Activated CD4-positive, alpha-beta T cell treated with anti-CD3 and anti-CD28 coated beads, Interleukin-10, Interleukin-2, amounts not matched to agents 100 ng/mL and 50 ng/mL, durations not matched to agents 16 hours and 8 hours (primary cell): ENCODE data around the gene SH2B3.
A peak's percentile ranks its signal among the peaks of the same experiment; 100 is the strongest.
"Not testable (repeated sequence)": the region's sequence is repeated elsewhere in the genome, so short reads cannot be mapped to it uniquely, and the experiment has no call there.

Experiments used
- DNase-seq: peaks from one replicate; pipeline ENCODE4 v3.0.0-alpha.2; 2020

The SH2B3 gene

DNA sequence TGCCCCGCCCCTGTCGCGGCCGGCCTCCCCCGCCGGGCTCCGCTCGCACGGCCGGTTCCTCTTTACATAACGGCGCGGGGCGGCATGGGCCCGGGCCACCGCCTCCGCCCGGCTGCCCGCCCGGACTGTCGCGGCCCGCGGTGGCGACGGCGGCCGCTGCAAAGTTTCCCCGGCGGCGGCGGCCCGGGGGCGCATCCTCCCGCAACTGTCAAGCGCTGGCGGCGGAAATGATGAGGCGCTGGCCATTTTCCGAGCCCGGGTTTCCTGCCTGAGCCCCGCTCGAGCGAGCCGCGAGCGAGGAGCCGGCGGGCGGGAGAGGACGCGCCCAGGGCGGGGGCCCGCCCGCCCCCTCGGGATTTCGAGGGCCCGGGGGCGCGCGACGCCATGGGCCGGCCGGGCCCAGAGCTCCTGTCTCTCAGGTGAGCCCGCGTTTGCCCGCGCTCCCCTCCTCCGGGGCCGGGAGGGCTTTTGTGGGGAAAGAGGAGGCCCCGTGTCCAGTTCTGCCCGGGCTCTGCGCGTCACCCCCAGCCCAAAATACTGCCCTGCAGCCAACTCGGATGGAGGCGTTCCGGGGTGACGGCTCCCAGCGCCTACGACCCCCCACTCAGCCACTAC is at the start of gene SH2B3:
Gene SH2B3, plus strand, starts transcription at position 65 of the 615 bp plus-strand sequence. CDS start 12,223 bp downstream, outside the sequence.
- peak; percentile 79 for DNase-seq

GRCh38 chr12:111359231-111359913 is 46.4 kb upstream of the SH2B3 start:
- peak; percentile 64 for DNase-seq

- DNase-seq, result no peak
These were observed 45.8 kb upstream of the SH2B3 start for GRCh38 chr12:111359914-111360276.

DNA sequence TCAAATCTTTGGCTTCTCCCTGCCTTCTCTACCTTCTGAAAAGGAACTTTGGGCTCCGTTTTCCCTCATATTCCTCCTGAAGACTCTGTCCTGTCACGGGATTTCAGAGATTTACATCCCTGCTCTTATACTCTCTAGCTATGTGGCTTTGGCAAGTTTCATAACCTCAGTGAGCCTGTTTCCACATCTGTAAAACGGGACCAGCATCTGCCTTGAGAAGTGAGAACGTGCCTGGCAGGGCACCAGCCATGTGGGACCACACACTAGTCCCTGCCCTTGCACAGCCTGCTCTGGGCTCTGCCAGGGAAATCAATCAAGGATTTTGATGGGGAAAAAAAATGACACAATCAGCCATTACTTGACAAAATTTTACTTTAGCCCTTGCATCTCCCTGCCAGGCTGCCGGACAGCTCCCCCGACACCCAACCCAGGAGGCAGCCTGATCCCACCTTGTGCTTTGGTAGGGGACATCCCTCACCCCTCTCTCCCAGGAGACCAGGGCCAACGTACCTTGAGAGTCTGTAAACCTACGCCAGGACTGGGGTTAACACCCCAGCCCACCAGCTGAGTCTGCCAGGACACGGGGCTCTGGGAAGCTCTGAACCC is 45.3 kb upstream of the SH2B3 start:
- no peak for DNase-seq

DNA sequence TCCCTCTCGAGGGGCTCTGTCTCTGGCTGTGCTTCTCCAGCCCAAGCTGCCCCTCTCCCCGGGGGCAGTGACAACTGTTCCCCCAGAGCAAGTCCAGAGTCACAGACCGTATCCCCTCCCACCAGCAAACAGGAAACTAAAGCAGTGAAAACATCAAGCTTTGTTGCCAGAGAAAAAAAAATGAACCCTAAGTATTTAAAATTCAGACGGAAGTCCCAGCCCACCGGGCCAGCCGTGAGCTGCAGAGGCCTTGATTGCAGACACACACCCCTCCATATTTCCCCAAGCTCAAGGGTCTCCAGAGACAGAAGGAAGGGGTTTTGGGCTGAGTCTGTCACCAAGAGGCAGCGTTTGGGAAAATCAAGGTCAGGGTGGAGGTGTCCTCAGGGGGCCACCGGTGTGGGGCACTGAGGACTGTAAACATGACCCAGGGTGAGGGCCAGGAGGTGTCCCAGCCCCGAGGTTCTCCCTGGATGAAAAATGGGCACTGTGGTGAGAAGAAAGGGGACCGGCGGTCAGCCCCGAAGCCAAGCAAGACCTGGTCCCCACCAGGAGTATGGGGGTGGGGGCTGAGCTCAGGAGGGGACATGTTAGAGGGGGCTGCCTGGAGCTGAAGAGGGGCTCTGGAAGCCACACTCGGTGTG is 44.5 kb upstream of the SH2B3 start:
- DNase-seq, result no peak

DNA sequence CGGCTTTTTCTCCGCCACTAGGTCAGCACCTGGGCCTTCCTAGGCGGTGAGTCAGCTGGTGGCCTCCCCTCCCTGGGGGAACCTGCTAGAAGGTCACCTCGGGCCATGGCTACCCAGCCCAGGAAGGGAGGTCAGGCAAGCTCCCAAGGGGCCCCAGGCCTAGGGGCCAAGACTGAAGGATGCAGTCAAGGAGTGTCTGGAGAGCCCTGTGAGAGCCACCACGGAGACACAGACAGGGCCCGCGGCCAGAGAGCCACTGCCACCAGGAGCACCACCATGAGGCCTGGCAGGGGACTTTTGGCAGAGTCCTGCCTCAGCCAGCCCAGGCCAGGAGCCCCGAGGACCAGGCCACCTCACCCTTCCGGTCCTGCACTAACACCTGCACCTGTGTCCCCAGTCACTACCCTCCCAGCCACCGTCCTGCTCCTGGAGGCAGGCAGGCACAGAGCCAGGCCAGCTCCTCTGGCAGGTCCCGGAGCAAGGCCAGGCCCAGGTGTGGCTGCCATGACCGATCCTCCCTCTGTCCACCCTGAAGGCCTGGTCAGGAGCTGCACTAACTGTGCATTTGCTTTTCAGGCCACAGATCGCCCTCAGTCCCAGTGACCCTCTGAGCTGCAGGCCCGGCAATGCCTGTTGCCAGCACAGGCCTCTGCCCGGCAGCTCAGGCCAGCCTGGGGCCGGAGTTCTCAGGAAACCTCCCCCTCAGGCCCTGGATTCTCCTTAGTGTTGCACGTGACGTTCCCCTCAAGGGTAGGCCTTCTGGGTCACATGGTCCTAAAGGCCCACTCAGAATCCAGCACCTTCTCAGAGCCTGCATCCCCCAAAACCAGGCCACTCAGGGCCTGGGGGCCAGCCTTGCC is 43.8 kb upstream of the SH2B3 start:
- no peak for DNase-seq

DNA sequence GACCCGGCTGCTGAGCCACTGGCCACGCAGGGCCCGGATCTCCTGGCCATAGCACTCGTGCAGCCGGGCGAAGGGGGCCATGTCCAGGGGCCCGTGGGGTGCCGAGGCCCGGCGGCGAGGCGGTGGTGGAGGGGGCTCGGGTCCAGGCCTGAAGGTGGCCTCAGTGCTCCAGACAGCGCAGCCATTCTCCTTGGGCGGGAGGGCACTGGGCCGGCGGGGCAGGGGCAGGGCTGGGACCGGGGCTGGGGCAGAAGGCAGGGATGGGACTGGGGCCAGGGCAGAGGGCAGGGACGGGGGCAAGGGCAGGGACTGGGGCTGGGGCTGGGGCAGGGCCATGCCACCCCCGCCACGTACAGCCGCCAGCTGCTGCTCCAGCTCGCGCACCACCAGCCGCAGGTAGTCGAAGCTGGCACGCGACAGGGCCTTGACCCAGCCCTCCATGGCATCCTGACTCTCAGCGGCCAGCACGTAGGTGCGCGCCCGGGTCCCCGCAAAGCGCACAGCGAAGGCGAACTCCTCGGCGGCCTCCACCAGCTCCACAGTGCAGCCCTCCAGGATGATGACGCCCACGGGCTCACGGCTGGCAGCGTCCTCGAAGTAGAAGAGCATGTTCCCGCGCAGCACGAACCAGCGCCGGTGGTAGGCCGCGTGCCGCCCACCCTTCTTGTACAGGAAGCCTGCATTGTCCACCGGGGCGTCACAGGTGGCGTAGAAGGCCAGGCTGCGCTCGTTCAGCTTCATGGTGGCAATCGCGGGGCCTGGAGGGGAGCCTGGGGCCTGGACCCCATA is 42.8 kb upstream of the SH2B3 start:
- DNase-seq, result no peak

- DNase-seq, result no peak
These were observed 42.1 kb upstream of the SH2B3 start for GRCh38 chr12:111363578-111363977.

- DNase-seq, result no peak
These were observed 39.6 kb upstream of the SH2B3 start for GRCh38 chr12:111366075-111366474.

DNA sequence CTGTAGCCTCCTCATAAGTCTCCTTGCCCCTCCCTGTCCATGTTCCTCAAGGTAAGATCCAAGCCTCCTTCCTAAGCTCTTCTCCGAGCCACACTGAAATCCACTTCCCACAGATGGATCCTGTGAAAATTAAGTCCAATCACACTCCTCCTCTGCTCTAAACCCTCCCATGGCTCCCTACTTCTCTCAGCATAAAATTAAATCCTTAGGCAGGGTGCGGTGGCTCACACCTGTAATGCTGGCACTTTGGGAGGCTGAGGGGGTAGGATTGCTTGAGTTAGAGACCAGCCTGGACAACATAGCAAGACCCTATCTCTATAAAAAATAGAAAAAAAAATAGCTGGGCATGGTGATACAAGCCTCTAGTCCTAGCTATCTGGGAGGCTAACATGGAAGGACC is 39.1 kb upstream of the SH2B3 start:
- DNase-seq, result no peak

GRCh38 chr12:111367661-111368221 is 38.0 kb upstream of the SH2B3 start:
- no peak for DNase-seq

GRCh38 chr12:111368291-111368787 is 37.4 kb upstream of the SH2B3 start:
- DNase-seq, result no peak

DNA sequence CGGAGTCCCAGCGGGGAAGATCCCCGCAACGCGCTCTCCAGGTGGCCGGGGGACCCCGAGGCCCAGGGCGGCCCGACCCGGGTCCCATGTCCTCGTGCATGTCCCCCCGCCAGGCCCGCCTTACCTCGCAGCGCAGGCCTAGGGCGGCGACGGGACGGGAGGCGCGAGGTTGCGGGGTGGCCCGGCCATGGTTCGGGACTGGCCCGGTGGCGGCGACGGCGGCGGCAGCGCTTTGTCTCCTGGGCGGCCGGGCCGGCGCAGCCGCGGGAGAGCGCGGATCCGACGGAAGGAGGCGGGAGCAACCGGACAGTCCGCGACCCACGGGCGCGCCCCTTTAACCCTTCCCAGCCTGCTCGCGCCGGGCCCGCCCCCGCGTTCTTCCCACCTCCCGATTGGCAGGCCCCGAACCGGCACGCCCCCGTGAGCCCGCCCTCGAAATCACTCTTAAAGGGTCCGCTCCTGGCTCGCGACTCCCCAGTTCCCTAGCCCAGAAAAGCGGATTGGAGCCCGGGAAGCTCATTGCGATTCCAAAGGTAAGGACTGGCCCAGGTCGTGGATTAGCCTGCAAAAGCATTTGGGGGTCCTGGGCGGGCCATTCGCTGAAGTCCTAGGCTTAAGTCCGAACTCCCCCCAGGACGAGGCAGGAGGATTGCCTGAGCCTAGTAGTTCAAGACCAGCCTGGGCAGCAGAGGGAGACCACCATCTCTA is 36.8 kb upstream of the SH2B3 start, which contains the start of gene PHETA1:
Gene PHETA1, minus strand, starts transcription at position 308 of the 708 bp plus-strand sequence. CDS start 5,668 bp downstream, outside the sequence.
- DNase-seq, result peak; percentile 82

- no peak for DNase-seq
These were observed 36.1 kb upstream of the SH2B3 start for GRCh38 chr12:111369496-111370220.

GRCh38 chr12:111373231-111373630 is 32.5 kb upstream of the SH2B3 start:
- DNase-seq, result not testable (repeated sequence)

GRCh38 chr12:111377440-111377839 is 28.3 kb upstream of the SH2B3 start:
- no peak for DNase-seq

GRCh38 chr12:111379942-111380554 is 25.7 kb upstream of the SH2B3 start:
- no peak for DNase-seq

- DNase-seq, result no peak
These were observed 21.1 kb upstream of the SH2B3 start for GRCh38 chr12:111384596-111384995.

DNA sequence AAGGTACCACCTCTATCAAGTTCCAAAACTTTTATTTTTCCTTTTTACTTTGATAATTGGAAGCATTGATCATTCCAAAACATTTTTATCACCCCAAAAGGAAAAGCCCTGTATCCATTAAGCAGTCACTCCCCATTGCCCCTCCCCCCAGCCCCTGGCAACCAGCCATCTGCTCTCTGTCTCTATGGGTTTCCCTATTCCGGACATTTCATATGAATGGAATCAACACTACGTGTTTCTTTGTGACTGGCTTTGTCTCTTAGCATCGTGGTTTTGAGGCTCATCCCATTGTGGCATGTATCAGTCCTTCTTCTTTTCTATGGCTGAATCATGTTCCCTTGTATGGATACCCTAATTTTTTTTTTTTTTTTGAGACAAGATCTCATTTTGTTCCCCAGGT is 18.8 kb upstream of the SH2B3 start:
- no peak for DNase-seq
